ENCODE results near the gene KCNQ5.

The KCNQ5 gene

GRCh38 chr6:72842140-72842539, 220.3 kb downstream of the KCNQ5 start:
- DNase-seq (ENCODE audit: low read depth), result no peak
- no peak overlapping the region for H3K4me3 ChIP-seq (ENCODE audit: control insufficient read depth, low read depth, low read length)
- TF ChIP-seq CTCF (IDR thresholded peaks at IDR 0.05; ENCODE audit: control insufficient read depth, insufficient read depth, low read depth, low read length, missing control alignments), result no peak

GRCh38 chr6:72844614-72845013, 222.8 kb downstream of the KCNQ5 start:
- no peak for DNase-seq (ENCODE audit: low read depth)
- H3K4me3 ChIP-seq (ENCODE audit: control insufficient read depth, low read depth, low read length), result no peak overlapping the region
- no peak for TF ChIP-seq CTCF (IDR thresholded peaks at IDR 0.05; ENCODE audit: control insufficient read depth, insufficient read depth, low read depth, low read length, missing control alignments)

DNA sequence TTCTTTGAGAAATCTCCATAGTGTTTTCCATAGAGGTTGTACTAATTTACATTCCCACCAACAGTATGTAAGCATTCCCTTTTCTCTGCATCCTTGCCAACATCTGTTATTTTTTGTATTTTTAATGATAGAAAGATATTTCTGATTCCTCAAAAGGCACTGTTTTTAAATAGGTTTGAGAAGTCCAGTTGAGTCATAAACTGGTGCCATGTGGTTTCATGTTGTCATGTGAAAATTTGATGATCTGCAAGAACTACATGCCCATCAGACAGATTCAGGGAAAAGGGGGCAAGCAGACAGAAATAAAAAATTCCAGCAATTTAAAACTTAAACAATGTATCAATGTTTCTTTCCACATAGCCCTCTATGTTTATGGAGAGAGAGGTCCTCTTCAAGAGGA, 227.5 kb downstream of the KCNQ5 start:
- TF ChIP-seq CTCF (IDR thresholded peaks at IDR 0.05; ENCODE audit: control insufficient read depth, insufficient read depth, low read depth, low read length, missing control alignments), result no peak
- DNase-seq (ENCODE audit: low read depth), result no peak
- H3K4me3 ChIP-seq (ENCODE audit: control insufficient read depth, low read depth, low read length), result no peak overlapping the region

DNA sequence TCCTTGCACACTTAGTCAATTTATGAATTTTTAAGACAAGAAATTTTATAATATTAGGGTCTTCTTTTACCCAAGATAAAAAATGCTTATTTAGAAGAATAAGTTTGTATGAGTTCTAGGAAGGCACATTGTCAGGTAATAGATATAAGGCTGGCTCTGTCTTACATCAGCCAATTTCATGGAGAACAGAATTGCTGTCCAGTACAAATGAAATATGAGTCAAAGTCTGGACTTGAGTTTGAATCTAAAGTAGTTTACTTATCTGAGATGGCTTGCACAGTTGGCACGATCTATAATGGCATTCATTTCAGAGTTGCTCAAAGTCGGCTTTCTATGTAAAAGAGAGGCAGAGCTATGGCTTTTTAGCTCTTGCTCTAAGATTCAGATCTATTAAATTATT, 228.2 kb downstream of the KCNQ5 start:
- TF ChIP-seq CTCF (IDR thresholded peaks at IDR 0.05; ENCODE audit: control insufficient read depth, insufficient read depth, low read depth, low read length, missing control alignments), result no peak
- DNase-seq (ENCODE audit: low read depth), result no peak
- H3K4me3 ChIP-seq (ENCODE audit: control insufficient read depth, low read depth, low read length), result no peak overlapping the region

- TF ChIP-seq CTCF (IDR thresholded peaks at IDR 0.05; ENCODE audit: control insufficient read depth, insufficient read depth, low read depth, low read length, missing control alignments), result no peak
- H3K4me3 ChIP-seq (ENCODE audit: control insufficient read depth, low read depth, low read length), result no peak overlapping the region
- no peak for DNase-seq (ENCODE audit: low read depth)
Measured at GRCh38 chr6:72850469-72850868, 228.6 kb downstream of the KCNQ5 start.

- H3K4me3 ChIP-seq (ENCODE audit: control insufficient read depth, low read depth, low read length), result no peak overlapping the region
- no peak for TF ChIP-seq CTCF (IDR thresholded peaks at IDR 0.05; ENCODE audit: control insufficient read depth, insufficient read depth, low read depth, low read length, missing control alignments)
- DNase-seq (ENCODE audit: low read depth), result no peak
Measured at GRCh38 chr6:72855471-72855870, 233.6 kb downstream of the KCNQ5 start.

DNA sequence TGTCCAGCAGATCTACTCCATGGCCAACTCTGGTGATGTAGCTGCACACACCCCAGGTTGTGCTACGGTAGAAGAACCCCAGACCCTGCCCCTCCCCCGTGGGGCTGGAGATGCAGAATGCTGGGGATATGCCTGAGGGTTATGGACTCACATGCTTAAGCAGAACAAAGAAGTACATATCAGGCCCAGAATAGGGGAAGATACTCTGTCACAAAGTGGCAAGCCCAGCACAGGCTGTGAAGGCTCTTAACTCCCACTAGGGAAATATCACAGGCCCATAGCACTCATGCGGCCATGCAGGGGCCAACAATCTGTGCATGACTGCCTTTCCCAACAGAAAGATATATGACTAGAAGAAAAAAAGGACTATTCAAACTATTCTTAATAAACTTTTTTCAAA, 234.9 kb downstream of the KCNQ5 start:
- no peak overlapping the region for H3K4me3 ChIP-seq (ENCODE audit: control insufficient read depth, low read depth, low read length)
- no peak for TF ChIP-seq CTCF (IDR thresholded peaks at IDR 0.05; ENCODE audit: control insufficient read depth, insufficient read depth, low read depth, low read length, missing control alignments)
- DNase-seq (ENCODE audit: low read depth), result no peak
